Measurements from ENCODE around the gene PCED1B.

GRCh38 chr12:47082796-47083621 is 3.6 kb downstream of the PCED1B start:
- TF ChIP-seq POLR2A (IDR thresholded peaks at IDR 0.05), result no peak
- no peak for TF ChIP-seq CTCF (IDR thresholded peaks at IDR 0.05)
